Left lung (tissue), 10 donors: ENCODE results near the gene SIL1. TPM values are rescaled to one million over a fixed set of nuclear protein-coding genes. Genes with fewer than 3 reads are reported as not detected.

Experiments
- ATAC-seq: fragments of 200-7000 bp; cut with Tn5 transposase; one replicate; pipeline ENCODE4 v1.9.1; 2020; ENCODE audit warnings: moderate library complexity
- DNase-seq, 4 donors: peaks; one replicate each; pipeline ENCODE4 v3.0.0-alpha.2; 2013 to 2020
- H3K27ac ChIP-seq, 2 donors: fragments of 200-600 bp; sonication (generic) in 1 of 2; one replicate each; pipeline versions ENCODE4 v1.5.0 to v1.8.0; 2020 to 2021
- H3K27me3 ChIP-seq, 2 donors: fragments of 200-600 bp; sonication (generic) in 1 of 2; one replicate each; pipeline versions ENCODE4 v1.5.0 to v1.8.0; 2020 to 2021
- H3K36me3 ChIP-seq, 2 donors: fragments of 200-600 bp; sonication (generic) in 1 of 2; one replicate each; pipeline versions ENCODE4 v1.5.0 to v1.8.0; 2020 to 2021
- H3K4me1 ChIP-seq, 2 donors: fragments of 200-600 bp; one replicate each; pipeline ENCODE4 v1.8.0; 2021
- H3K4me3 ChIP-seq, 2 donors: fragments of 200-600 bp; sonication (generic) in 1 of 2; one replicate each; pipeline versions ENCODE4 v1.5.0 to v1.8.0; 2020 to 2021; ENCODE audit warnings: mild to moderate bottlenecking in 1 of 2
- H3K9me3 ChIP-seq, 2 donors: fragments of 200-600 bp; sonication (generic) in 1 of 2; one replicate each; pipeline versions ENCODE4 v1.5.0 to v1.8.0; 2020 to 2021
- CTCF ChIP-seq, 2 donors: fragments of 200-600 bp; sonication (generic) in 1 of 2; IDR thresholded peaks; one replicate each; pipeline versions ENCODE4 v1.5.0 to v1.8.0; 2021; ENCODE audit warnings: antibody characterized with exemption in 2 of 2
- intact Hi-C, 2 donors: fragments of 100-400 bp; cut with DNase I; formaldehyde crosslinking; loops; one replicate each; pipeline versions ENCODE4 v1.11.2 to v1.14.2; 2022
- polyA plus RNA-seq, 6 donors: library from polyadenylated mRNA; unstranded; fragments of 120-200 nt; gene quantifications; one replicate each; pipeline ENCODE4 v1.2.1, GENCODE V29; 2013; ENCODE audit not compliant: insufficient read length in 6 of 6
- total RNA-seq, 2 donors: library from RNA; stranded (reverse); fragmentation: NEBNext Ultra II Directional; extraction: Animal tissue kit (Norgen Biotek cat#: 25700); gene quantifications; one replicate each; pipeline ENCODE4 v1.2.1, GENCODE V29; 2021
- donor health status: DM: no; HTN: yes; CAD: no.
- donor health status: DM: no; HTN: no; CAD: no.

The SIL1 gene
- total and polyA plus RNA-seq, 8 donors, result 28.8 to 71.7 (median 37.3) TPM

GRCh38 chr5:139186261-139186660 is 11.9 kb downstream of the SIL1 start:
- Histone ChIP-seq H3K9me3 (no peaks in the 10 kb centered on the region), H3K27me3 (no peaks in the 10 kb centered on the region), H3K4me1 (peaks cover 5 to 30% of the 10 kb centered on the region in 2 donors), H3K4me3 (no peak overlapping the region), H3K36me3 (no peaks in the 10 kb centered on the region), H3K27ac (no peak overlapping the region)
- intact Hi-C loops, result no loop called here
- ATAC-seq (no peak), DNase-seq (no peak)
- TF ChIP-seq CTCF (IDR thresholded peaks at IDR 0.05), result no peak

GRCh38 chr5:139185589-139185988 is 12.6 kb downstream of the SIL1 start:
- no peaks in the 10 kb centered on the region for H3K27me3 ChIP-seq
- DNase-seq, result no peak
- no peak overlapping the region for H3K4me3 ChIP-seq
- H3K36me3 ChIP-seq, result no peaks in the 10 kb centered on the region
- no peak for TF ChIP-seq CTCF (IDR thresholded peaks at IDR 0.05)
- peaks cover 5 to 28% of the 10 kb centered on the region in 2 donors for H3K4me1 ChIP-seq
- intact Hi-C loops, result no loop called here
- no peaks in the 10 kb centered on the region for H3K9me3 ChIP-seq
- no peak for ATAC-seq
- H3K27ac ChIP-seq, result no peak overlapping the region

- Histone ChIP-seq H3K27me3 (no peaks in the 10 kb centered on the region), H3K4me1 (peaks cover 11 to 32% of the 10 kb centered on the region in 2 donors), H3K36me3 (no peaks in the 10 kb centered on the region), H3K27ac (no peak overlapping the region), H3K4me3 (no peak overlapping the region), H3K9me3 (no peaks in the 10 kb centered on the region)
- DNase-seq (no peak), ATAC-seq (no peak)
- intact Hi-C loops, result no loop called here
- no peak for TF ChIP-seq CTCF (IDR thresholded peaks at IDR 0.05)
These were observed 14.7 kb downstream of the SIL1 start for GRCh38 chr5:139183502-139183901.

GRCh38 chr5:139182528-139183296 is 15.5 kb downstream of the SIL1 start:
- TF ChIP-seq CTCF (IDR thresholded peaks at IDR 0.05), result no peak
- no peaks in the 10 kb centered on the region for H3K36me3 ChIP-seq
- no peaks in the 10 kb centered on the region for H3K27me3 ChIP-seq
- no peak overlapping the region for H3K4me3 ChIP-seq
- no peak for DNase-seq
- intact Hi-C loops, result no loop called here
- H3K4me1 ChIP-seq, result peaks cover 14 to 40% of the 10 kb centered on the region in 2 donors
- no peak overlapping the region for H3K27ac ChIP-seq
- no peaks in the 10 kb centered on the region for H3K9me3 ChIP-seq
- ATAC-seq, result no peak

- Histone ChIP-seq H3K36me3 (no peaks in the 10 kb centered on the region), H3K27ac (peak overlapping the region in 1 of 2 donors; percentile 4), H3K9me3 (no peaks in the 10 kb centered on the region), H3K4me3 (no peak overlapping the region), H3K4me1 (peaks cover 17 to 47% of the 10 kb centered on the region in 2 donors), H3K27me3 (no peaks in the 10 kb centered on the region)
- intact Hi-C loops, result no loop called here
- TF ChIP-seq CTCF (IDR thresholded peaks at IDR 0.05), result no peak
- peak; percentile 35 for ATAC-seq
- DNase-seq, result no peak
These were observed 16.2 kb downstream of the SIL1 start for GRCh38 chr5:139181835-139182452.
